GM12878 (cell line): ENCODE measurements around the gene KCNMB2. TPM values are rescaled to one million over a fixed set of nuclear protein-coding genes. Genes with fewer than 3 reads are reported as not detected.

Experiments used
- ATAC-seq: fragments of 200-7000 bp; cut with Tn5 transposase; 3 replicates; pipeline ENCODE4 v1.9.1; 2020; ENCODE audit warnings: mild to moderate bottlenecking, moderate library complexity
- BruUV-seq: library from RNA; stranded (reverse); fragments of 400-500 nt; replicated peaks from 2 replicates; lab custom pipeline; 2021; lab: Mats Ljungman, UMichigan
- CTCF ChIA-PET: fragments of 300-600 bp; sonication (Branson Sonifier 250); formaldehyde crosslinking; extraction: SDS; loops from one replicate; lab custom pipeline; 2021; ENCODE audit warnings: inconsistent platforms; lab: Yijun Ruan, JAX
- POLR2A ChIA-PET: fragments of 350-600 bp; formaldehyde crosslinking; extraction: SDS; loops from one replicate; lab custom pipeline; 2021; ENCODE audit warnings: inconsistent platforms; lab: Charles Lee
- RAD21 ChIA-PET: fragments of 300-600 bp; sonication (Branson Sonifier 250); formaldehyde crosslinking; loops from one replicate; lab custom pipeline; 2023; ENCODE audit warnings: antibody characterized with exemption; ENCODE audit not compliant: unreplicated experiment; lab: Charles Lee
- SMC1A ChIA-PET: fragments of 300-600 bp; sonication (Branson Sonifier 250); formaldehyde crosslinking; loops from one replicate; lab custom pipeline; 2023; ENCODE audit not compliant: unreplicated experiment, uncharacterized antibody; lab: Charles Lee
- DNase-seq: peaks from one replicate; pipeline ENCODE4 v3.0.0-alpha.2; 2011; ENCODE audit warnings: low read depth, low spot score
- FAIRE-seq: peaks from 3 replicates; lab custom pipeline; 2011; peaks lifted over from hg19 to GRCh38; lab: Jason Lieb, UNC
- H2AFZ ChIP-seq: 2 replicates; pipeline ENCODE4 v1.6.0; 2011; ENCODE audit warnings: low read depth, low read length, control low read depth; ENCODE audit not compliant: control insufficient read depth
- H3K27ac ChIP-seq: 2 replicates; pipeline ENCODE4 v1.5.1; 2011; ENCODE audit warnings: control low read depth; ENCODE audit not compliant: control insufficient read depth, insufficient read depth
- H3K27me3 ChIP-seq, 2 experiments: replicated peaks in 1 of 2; 2 replicates each; pipeline versions ENCODE4 v1.6.0 to v1.6.1; 2011; ENCODE audit warnings: low read length in 1 of 2; ENCODE audit not compliant: control insufficient read depth in 2 of 2, insufficient read depth in 2 of 2
- H3K36me3 ChIP-seq, 2 experiments: 2 replicates each; pipeline ENCODE4 v1.5.1; 2011; ENCODE audit warnings: low read length in 1 of 2; ENCODE audit not compliant: control insufficient read depth in 2 of 2, insufficient read depth in 2 of 2
- H3K4me1 ChIP-seq: 2 replicates; pipeline ENCODE4 v1.6.1; 2011; ENCODE audit warnings: mild to moderate bottlenecking, low read length, moderate library complexity, mixed read lengths; ENCODE audit not compliant: control insufficient read depth, insufficient read depth
- H3K4me2 ChIP-seq: 2 replicates; pipeline ENCODE4 v1.6.0; 2011; ENCODE audit warnings: control low read depth; ENCODE audit not compliant: control insufficient read depth, insufficient read depth
- H3K4me3 ChIP-seq: fragments of 200-600 bp; sonication (generic); 2 replicates; pipeline ENCODE4 v1.5.1; 2016
- H3K79me2 ChIP-seq: 2 replicates; pipeline ENCODE4 v1.6.0; 2011; ENCODE audit warnings: low read length; ENCODE audit not compliant: control insufficient read depth, insufficient read depth
- H3K9ac ChIP-seq: 2 replicates; pipeline ENCODE4 v1.8.0; 2011; ENCODE audit warnings: low read length, control low read depth, mixed read lengths; ENCODE audit not compliant: control insufficient read depth, insufficient read depth
- H3K9me3 ChIP-seq: replicated peaks from 3 replicates; pipeline ENCODE4 v1.5.1; 2011; ENCODE audit warnings: mild to moderate bottlenecking, low read length; ENCODE audit not compliant: control insufficient read depth, insufficient read depth
- H4K20me1 ChIP-seq: 2 replicates; pipeline ENCODE4 v1.6.0; 2011; ENCODE audit not compliant: control insufficient read depth, insufficient read depth
- BCL3 ChIP-seq: IDR thresholded peaks from 2 replicates; pipeline ENCODE4 v1.6.1; 2011; ENCODE audit warnings: borderline replicate concordance, low read depth, mild to moderate bottlenecking, moderate library complexity, low read length; ENCODE audit not compliant: insufficient read depth, poor library complexity, severe bottlenecking
- BCLAF1 ChIP-seq: fragments of 450-650 bp; IDR thresholded peaks from 2 replicates; pipeline ENCODE4 v1.6.1; 2017; ENCODE audit warnings: antibody characterized with exemption, mild to moderate bottlenecking, moderate library complexity
- BHLHE40 ChIP-seq, 2 experiments: fragments of 450-650 bp in 1 of 2; IDR thresholded peaks; 2 replicates each; pipeline ENCODE4 v1.6.1; 2011 to 2017; ENCODE audit warnings: low read depth in 2 of 2, borderline replicate concordance in 1 of 2, improper control_type of control experiment in 1 of 2, low read length in 1 of 2, mild to moderate bottlenecking in 1 of 2
- CHD1 ChIP-seq: IDR thresholded peaks from 2 replicates; pipeline ENCODE4 v1.6.1; 2012; ENCODE audit warnings: low read depth, low read length, improper control_type of control experiment
- EP300 ChIP-seq, 2 experiments: fragments of 150-350 bp in 1 of 2; IDR thresholded peaks; 2 replicates each; pipeline ENCODE4 v1.6.1; 2011 to 2012; ENCODE audit warnings: low read depth in 2 of 2, low read length in 2 of 2, borderline replicate concordance in 1 of 2, improper control_type of control experiment in 1 of 2, inconsistent platforms in 1 of 2; ENCODE audit not compliant: control insufficient read depth in 1 of 2
- HDAC6 ChIP-seq: fragments of 200-600 bp; sonication (generic); IDR thresholded peaks from one replicate; pipeline ENCODE4 v1.8.0; 2017; ENCODE audit warnings: antibody characterized with exemption; ENCODE audit not compliant: unreplicated experiment
- IRF5 ChIP-seq: fragments of 450-650 bp; IDR thresholded peaks from 2 replicates; pipeline ENCODE4 v1.6.1; 2017; ENCODE audit warnings: borderline replicate concordance
- MTA2 ChIP-seq: fragments of 450-650 bp; IDR thresholded peaks from 2 replicates; pipeline ENCODE4 v1.6.1; 2016; ENCODE audit warnings: low read depth, mild to moderate bottlenecking, moderate library complexity
- PAX8 ChIP-seq: fragments of 450-650 bp; IDR thresholded peaks from 2 replicates; pipeline ENCODE4 v1.6.1; 2017; ENCODE audit warnings: mild to moderate bottlenecking, moderate library complexity
- RUNX3 ChIP-seq: IDR thresholded peaks from 2 replicates; pipeline ENCODE4 v1.6.1; 2012; ENCODE audit warnings: low read length, inconsistent platforms
- SKIL ChIP-seq: fragments of 450-650 bp; IDR thresholded peaks from 2 replicates; pipeline ENCODE4 v1.6.1; 2017; ENCODE audit warnings: mild to moderate bottlenecking, low read depth, inconsistent platforms; ENCODE audit not compliant: poor library complexity, severe bottlenecking
- SMAD1 ChIP-seq: fragments of 450-650 bp; IDR thresholded peaks from 2 replicates; pipeline ENCODE4 v1.6.1; 2018; ENCODE audit warnings: mild to moderate bottlenecking, low read depth; ENCODE audit not compliant: partially characterized antibody
- SMC3 ChIP-seq: IDR thresholded peaks from 2 replicates; pipeline ENCODE4 v1.6.1; 2011; ENCODE audit warnings: low read length, improper control_type of control experiment, borderline replicate concordance
- YBX1 ChIP-seq: fragments of 450-650 bp; IDR thresholded peaks from 2 replicates; pipeline ENCODE4 v1.6.1; 2016; ENCODE audit warnings: antibody characterized with exemption
- ZBED1 ChIP-seq: IDR thresholded peaks from 2 replicates; pipeline ENCODE4 v1.6.1; 2016; ENCODE audit warnings: borderline replicate concordance
- ZZZ3 ChIP-seq: IDR thresholded peaks from 2 replicates; pipeline ENCODE4 v1.6.1; 2011; ENCODE audit warnings: low read depth; ENCODE audit not compliant: control insufficient read depth, insufficient read length
- whole genome bisulfite sequencing: methylation state at CpG from one replicate; pipeline ENCODE4 v1.1.6; 2016; ENCODE audit warnings: low lambda C conversion rate; ENCODE audit not compliant: insufficient replicate concordance, insufficient coverage; ENCODE audit errors: missing lambda C conversion rate; 5-methylcytosine and 5-hydroxymethylcytosine counted together
- in situ Hi-C: fragments of 300-500 bp; cut with MboI; formaldehyde crosslinking; loops from 9 replicates; pipeline ENCODE4 v1.14.3; 2018; ENCODE audit warnings: mixed read lengths
- intact Hi-C: fragments of 100-400 bp; cut with micrococcal nuclease; formaldehyde crosslinking; loops from one replicate; pipeline ENCODE4 v1.14.2; 2022; ENCODE audit not compliant: unreplicated experiment
- polyA plus RNA-seq, 11 experiments: library from polyadenylated mRNA; depleted of rRNA in 4 of 11; unstranded in 6 of 11; stranded (reverse) in 5 of 11; fragments of >200 nt; fragmentation: Nextera tagmentation in 4 of 11; fragmentation: Illumina TruSeq in 1 of 11; extraction: Ambion mirVana in 4 of 11; extraction: Trizol in 1 of 11; gene quantifications; 1 replicate in 1 of 11; 2 replicates in 10 of 11; pipeline versions ENCODE4 v1.2.1 to v1.2.3, GENCODE V29; 2011 to 2016; ENCODE audit warnings: inconsistent platforms in 2 of 11, missing spikeins in 2 of 11, low read depth in 1 of 11
- total RNA-seq, 4 experiments: library from RNA; depleted of rRNA in 3 of 4; stranded (reverse); fragments of >200 nt in 3 of 4; fragmentation: Illumina TruSeq in 1 of 4; extraction: Trizol in 1 of 4; gene quantifications; 2 replicates each; pipeline versions ENCODE4 v1.2.1 to v1.2.3, GENCODE V29; 2013 to 2021

The KCNMB2 gene
- total and polyA plus RNA-seq, 10 of the 15 experiments (the other 5 are each of a cell fraction or from before 2014, with no cell fraction given), result 0.22 to 18.8 (median 11.0) TPM

- Histone ChIP-seq H3K4me1 (peaks cover 19% of the 10 kb centered on the region), H3K36me3 (no peaks in the 10 kb centered on the region), H2AFZ (peak overlapping the region; percentile 46; the same call in 1 of the 2 replicates), H3K9me3 (no peaks in the 10 kb centered on the region), H4K20me1 (no peaks in the 10 kb centered on the region), H3K4me2 (peak overlapping the region; percentile 94), H3K27me3 (no peaks in the 10 kb centered on the region), H3K4me3 (peak overlapping the region; percentile 72), H3K27ac (peak overlapping the region; percentile 94), H3K9ac (peak overlapping the region; percentile 86), H3K79me2 (peaks cover 74% of the 10 kb centered on the region)
- ChIA-PET POLR2A (no interaction called here), RAD21 (interaction anchor here (1.3 to 1.5 kb wide), 2 partner anchors 12 to 15 kb away, joined by 4 to 5 read pairs; no protein-coding TSS in a partner anchor), CTCF (no interaction called here), SMC1A (interaction anchor here (0.6 to 1.7 kb wide), 9 partner anchors 8 to 251 kb away, joined by 3 to 7 read pairs (median 3); no protein-coding TSS in a partner anchor)
- no peak for ATAC-seq
- in situ Hi-C loops, result no loop called here
- DNase-seq, result no peak
- intact Hi-C loops, result no loop called here
- FAIRE-seq, result no peak
- 17% methylated on average over 4 of the region's 4 CpGs for WGBS
- no TSS peak for BruUV-seq
- TF ChIP-seq BCL3 (no peak), RUNX3 (peak; percentile 63; the same call in 1 of the 2 replicates), MTA2 (no peak), ZZZ3 (no peak), SKIL (no peak), ZBED1 (peak; percentile 44; the same call in 1 of the 2 replicates), YBX1 (no peak), IRF5 (no peak), HDAC6 (no peak), PAX8 (no peak), BCLAF1 (no peak), SMC3 (no peak), BHLHE40 (IDR thresholded peaks at IDR 0.05; ENCODE audit: borderline replicate concordance in 1 of 2, low read depth in 2 of 2, low read length in 1 of 2) (no peak), SMAD1 (no peak), EP300 (IDR thresholded peaks at IDR 0.05; ENCODE audit: borderline replicate concordance in 1 of 2, control insufficient read depth in 1 of 2, low read depth in 2 of 2, low read length in 2 of 2) (no peak), CHD1 (no peak)
Measured at GRCh38 chr3:178538056-178538455, 1.8 kb downstream of the KCNMB2 start.
